ENCODE measurements around the gene HEG1.
A peak's percentile ranks its signal among the peaks of the same experiment; 100 is the strongest.

Gene HEG1

GRCh38 chr3:125055913-125056745 is at the start of gene HEG1:
Gene HEG1 (minus strand): TSS chr3:125055997. CDS start chr3:125055890, 107 bp downstream.
- TF ChIP-seq TSHZ2 (CRISPR knock-in tag; IDR thresholded peaks at IDR 0.05) (no peak), RARB (CRISPR knock-in tag; IDR thresholded peaks at IDR 0.05) (no peak), BACH2 (CRISPR knock-in tag; IDR thresholded peaks at IDR 0.05; ENCODE audit: borderline replicate concordance) (no peak), ZC3H10 (CRISPR knock-in tag; IDR thresholded peaks at IDR 0.05) (no peak), ESRRG (CRISPR knock-in tag; IDR thresholded peaks at IDR 0.05) (no peak), PPARA (CRISPR knock-in tag; IDR thresholded peaks at IDR 0.05; ENCODE audit: borderline replicate concordance) (no peak), ZNF8 (CRISPR knock-in tag; IDR thresholded peaks at IDR 0.05) (no peak), ZNF565 (CRISPR knock-in tag; conservative IDR thresholded peaks at IDR 0.05; ENCODE audit: low read depth) (no peak), ZFP30 (CRISPR knock-in tag; IDR thresholded peaks at IDR 0.05) (no peak), ZFP3 (CRISPR knock-in tag; IDR thresholded peaks at IDR 0.05) (no peak), SNAI2 (CRISPR knock-in tag; IDR thresholded peaks at IDR 0.05) (no peak)

GRCh38 chr3:125105116-125105515 is 49.3 kb upstream of the HEG1 start:
- ATAC-seq = no peak
- no peak for TF ChIP-seq POU6F1 (CRISPR knock-in tag; IDR thresholded peaks at IDR 0.05; ENCODE audit: borderline replicate concordance, low read depth)
- TF ChIP-seq CREB5 (CRISPR knock-in tag; IDR thresholded peaks at IDR 0.05; ENCODE audit: low read depth) = no peak
- no peak for TF ChIP-seq ISL1 (CRISPR knock-in tag; IDR thresholded peaks at IDR 0.05)
- no peak for TF ChIP-seq ZFP30 (CRISPR knock-in tag; IDR thresholded peaks at IDR 0.05)
- no peak for TF ChIP-seq GLIS3 (CRISPR knock-in tag; IDR thresholded peaks at IDR 0.05)
- TF ChIP-seq PATZ1 (CRISPR knock-in tag; IDR thresholded peaks at IDR 0.05; ENCODE audit: borderline replicate concordance) = no peak
- TF ChIP-seq TSHZ2 (CRISPR knock-in tag; IDR thresholded peaks at IDR 0.05) = no peak
- TF ChIP-seq TCF4 (CRISPR knock-in tag; IDR thresholded peaks at IDR 0.05; ENCODE audit: borderline replicate concordance) = no peak
- TF ChIP-seq SNAI2 (CRISPR knock-in tag; IDR thresholded peaks at IDR 0.05) = no peak
- TF ChIP-seq PPARA (CRISPR knock-in tag; IDR thresholded peaks at IDR 0.05; ENCODE audit: borderline replicate concordance) = no peak
- no peak for TF ChIP-seq ZNF8 (CRISPR knock-in tag; IDR thresholded peaks at IDR 0.05)
- no peak for TF ChIP-seq BACH2 (CRISPR knock-in tag; IDR thresholded peaks at IDR 0.05; ENCODE audit: borderline replicate concordance)
- TF ChIP-seq OSR1 (CRISPR knock-in tag; IDR thresholded peaks at IDR 0.05) = no peak
- TF ChIP-seq ZNF70 (CRISPR knock-in tag; IDR thresholded peaks at IDR 0.05) = no peak
- no peak for TF ChIP-seq RARB (CRISPR knock-in tag; IDR thresholded peaks at IDR 0.05)
- TF ChIP-seq ZFP3 (CRISPR knock-in tag; IDR thresholded peaks at IDR 0.05) = no peak
- no peak for TF ChIP-seq ARNTL (CRISPR knock-in tag; IDR thresholded peaks at IDR 0.05; ENCODE audit: borderline replicate concordance, low read depth)

More at GRCh38 chr3:125055913-125056745, at the start of gene HEG1:
- ATAC-seq = peak; percentile 57

Measured in SK-N-SH treated with all-trans-retinoic acid at 6 μM for 48 hours (cell line).